ENCODE data around the gene EEPD1.

Gene EEPD1

DNA sequence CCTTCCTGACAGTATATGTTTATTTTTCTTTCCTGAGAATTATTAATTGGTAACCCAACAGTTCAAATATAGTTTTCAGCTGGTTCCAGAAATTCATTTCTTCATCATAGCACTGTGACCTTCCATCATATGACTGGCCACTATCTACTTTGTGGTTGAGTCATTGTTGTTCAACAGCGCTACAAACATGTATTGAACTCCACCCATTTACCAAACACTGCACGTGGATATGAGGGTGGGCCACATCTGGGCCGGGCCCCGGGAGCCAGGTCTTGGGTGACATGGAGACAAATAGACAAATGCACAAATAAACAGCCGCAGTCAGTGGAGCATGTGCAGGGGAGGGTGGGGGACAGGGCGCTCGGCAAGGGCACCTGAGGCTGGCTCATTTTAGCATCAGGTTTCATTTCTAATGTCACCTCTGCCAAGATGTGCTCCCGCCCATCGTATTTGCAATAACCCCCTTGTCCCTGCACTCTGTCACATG, 24.0 kb upstream of the EEPD1 start:
- Histone ChIP-seq H3K36me3 (ENCODE audit: control insufficient read depth in 2 of 2, insufficient read depth in 1 of 2, low read length in 2 of 2) (no peaks in the 10 kb centered on the region), H3K4me3 (ENCODE audit: low read depth, low read length) (no peak overlapping the region), H3K9me3 (ENCODE audit: control insufficient read depth, insufficient read depth, low read depth, low read length) (no peaks in the 10 kb centered on the region), H3K4me1 (ENCODE audit: control insufficient read depth, insufficient read depth, low read length) (no peaks in the 10 kb centered on the region; the same call in 1 of the 2 replicates), H3K27ac (ENCODE audit: extremely low read depth, low read depth, low read length) (peak overlapping the region; percentile 61)
- CTCF ChIA-PET, result interaction anchor here (0.6 to 1.2 kb wide), 17 partner anchors 9 to 553 kb away, joined by 3 to 9 read pairs (median 3); no protein-coding TSS in a partner anchor
- POLR2A ChIA-PET, result no interaction called here
- TF ChIP-seq KLF1 (tag by site-specific recombination; IDR thresholded peaks at IDR 0.05), result peak; percentile 87
- peak; percentile 43; the same call in 1 of the 2 replicates for TF ChIP-seq ZNF366 (tag by site-specific recombination; conservative IDR thresholded peaks at IDR 0.05)
- no peak for TF ChIP-seq ZNF121 (tag by site-specific recombination; IDR thresholded peaks at IDR 0.05)
- TF ChIP-seq, protein P1, sequence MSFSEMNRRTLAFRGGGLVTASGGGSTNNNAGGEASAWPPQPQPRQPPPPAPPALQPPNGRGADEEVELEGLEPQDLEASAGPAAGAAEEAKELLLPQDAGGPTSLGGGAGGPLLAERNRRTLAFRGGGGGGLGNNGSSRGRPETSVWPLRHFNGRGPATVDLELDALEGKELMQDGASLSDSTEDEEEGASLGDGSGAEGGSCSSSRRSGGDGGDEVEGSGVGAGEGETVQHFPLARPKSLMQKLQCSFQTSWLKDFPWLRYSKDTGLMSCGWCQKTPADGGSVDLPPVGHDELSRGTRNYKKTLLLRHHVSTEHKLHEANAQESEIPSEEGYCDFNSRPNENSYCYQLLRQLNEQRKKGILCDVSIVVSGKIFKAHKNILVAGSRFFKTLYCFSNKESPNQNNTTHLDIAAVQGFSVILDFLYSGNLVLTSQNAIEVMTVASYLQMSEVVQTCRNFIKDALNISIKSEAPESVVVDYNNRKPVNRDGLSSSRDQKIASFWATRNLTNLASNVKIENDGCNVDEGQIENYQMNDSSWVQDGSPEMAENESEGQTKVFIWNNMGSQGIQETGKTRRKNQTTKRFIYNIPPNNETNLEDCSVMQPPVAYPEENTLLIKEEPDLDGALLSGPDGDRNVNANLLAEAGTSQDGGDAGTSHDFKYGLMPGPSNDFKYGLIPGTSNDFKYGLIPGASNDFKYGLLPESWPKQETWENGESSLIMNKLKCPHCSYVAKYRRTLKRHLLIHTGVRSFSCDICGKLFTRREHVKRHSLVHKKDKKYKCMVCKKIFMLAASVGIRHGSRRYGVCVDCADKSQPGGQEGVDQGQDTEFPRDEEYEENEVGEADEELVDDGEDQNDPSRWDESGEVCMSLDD (tag by site-specific recombination; IDR thresholded peaks at IDR 0.05), result no peak
- TF ChIP-seq, protein P2, sequence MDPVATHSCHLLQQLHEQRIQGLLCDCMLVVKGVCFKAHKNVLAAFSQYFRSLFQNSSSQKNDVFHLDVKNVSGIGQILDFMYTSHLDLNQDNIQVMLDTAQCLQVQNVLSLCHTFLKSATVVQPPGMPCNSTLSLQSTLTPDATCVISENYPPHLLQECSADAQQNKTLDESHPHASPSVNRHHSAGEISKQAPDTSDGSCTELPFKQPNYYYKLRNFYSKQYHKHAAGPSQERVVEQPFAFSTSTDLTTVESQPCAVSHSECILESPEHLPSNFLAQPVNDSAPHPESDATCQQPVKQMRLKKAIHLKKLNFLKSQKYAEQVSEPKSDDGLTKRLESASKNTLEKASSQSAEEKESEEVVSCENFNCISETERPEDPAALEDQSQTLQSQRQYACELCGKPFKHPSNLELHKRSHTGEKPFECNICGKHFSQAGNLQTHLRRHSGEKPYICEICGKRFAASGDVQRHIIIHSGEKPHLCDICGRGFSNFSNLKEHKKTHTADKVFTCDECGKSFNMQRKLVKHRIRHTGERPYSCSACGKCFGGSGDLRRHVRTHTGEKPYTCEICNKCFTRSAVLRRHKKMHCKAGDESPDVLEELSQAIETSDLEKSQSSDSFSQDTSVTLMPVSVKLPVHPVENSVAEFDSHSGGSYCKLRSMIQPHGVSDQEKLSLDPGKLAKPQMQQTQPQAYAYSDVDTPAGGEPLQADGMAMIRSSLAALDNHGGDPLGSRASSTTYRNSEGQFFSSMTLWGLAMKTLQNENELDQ (tag by site-specific recombination; IDR thresholded peaks at IDR 0.05; ENCODE audit: low read depth), result no peak
- TF ChIP-seq ZNF10 (tag by site-specific recombination; IDR thresholded peaks at IDR 0.05), result no peak
- 0 out of 2 replicates have a peak, but pooled peaks have one; percentile 25 for TF ChIP-seq SP2 (tag by site-specific recombination; IDR thresholded peaks at IDR 0.05)
- TF ChIP-seq, protein P3, sequence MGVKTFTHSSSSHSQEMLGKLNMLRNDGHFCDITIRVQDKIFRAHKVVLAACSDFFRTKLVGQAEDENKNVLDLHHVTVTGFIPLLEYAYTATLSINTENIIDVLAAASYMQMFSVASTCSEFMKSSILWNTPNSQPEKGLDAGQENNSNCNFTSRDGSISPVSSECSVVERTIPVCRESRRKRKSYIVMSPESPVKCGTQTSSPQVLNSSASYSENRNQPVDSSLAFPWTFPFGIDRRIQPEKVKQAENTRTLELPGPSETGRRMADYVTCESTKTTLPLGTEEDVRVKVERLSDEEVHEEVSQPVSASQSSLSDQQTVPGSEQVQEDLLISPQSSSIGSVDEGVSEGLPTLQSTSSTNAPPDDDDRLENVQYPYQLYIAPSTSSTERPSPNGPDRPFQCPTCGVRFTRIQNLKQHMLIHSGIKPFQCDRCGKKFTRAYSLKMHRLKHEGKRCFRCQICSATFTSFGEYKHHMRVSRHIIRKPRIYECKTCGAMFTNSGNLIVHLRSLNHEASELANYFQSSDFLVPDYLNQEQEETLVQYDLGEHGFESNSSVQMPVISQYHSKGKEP (tag by site-specific recombination; IDR thresholded peaks at IDR 0.05), result no peak
- TF ChIP-seq ELK4 (IDR thresholded peaks at IDR 0.05; ENCODE audit: borderline replicate concordance, low read depth, low read length), result no peak
- peak; percentile 28; the same call in 1 of the 2 replicates for TF ChIP-seq GLIS1 (tag by site-specific recombination; IDR thresholded peaks at IDR 0.05)
- TF ChIP-seq HOXA7 (CRISPR knock-in tag; IDR thresholded peaks at IDR 0.05; ENCODE audit: borderline replicate concordance), result no peak
- TF ChIP-seq, protein P4, sequence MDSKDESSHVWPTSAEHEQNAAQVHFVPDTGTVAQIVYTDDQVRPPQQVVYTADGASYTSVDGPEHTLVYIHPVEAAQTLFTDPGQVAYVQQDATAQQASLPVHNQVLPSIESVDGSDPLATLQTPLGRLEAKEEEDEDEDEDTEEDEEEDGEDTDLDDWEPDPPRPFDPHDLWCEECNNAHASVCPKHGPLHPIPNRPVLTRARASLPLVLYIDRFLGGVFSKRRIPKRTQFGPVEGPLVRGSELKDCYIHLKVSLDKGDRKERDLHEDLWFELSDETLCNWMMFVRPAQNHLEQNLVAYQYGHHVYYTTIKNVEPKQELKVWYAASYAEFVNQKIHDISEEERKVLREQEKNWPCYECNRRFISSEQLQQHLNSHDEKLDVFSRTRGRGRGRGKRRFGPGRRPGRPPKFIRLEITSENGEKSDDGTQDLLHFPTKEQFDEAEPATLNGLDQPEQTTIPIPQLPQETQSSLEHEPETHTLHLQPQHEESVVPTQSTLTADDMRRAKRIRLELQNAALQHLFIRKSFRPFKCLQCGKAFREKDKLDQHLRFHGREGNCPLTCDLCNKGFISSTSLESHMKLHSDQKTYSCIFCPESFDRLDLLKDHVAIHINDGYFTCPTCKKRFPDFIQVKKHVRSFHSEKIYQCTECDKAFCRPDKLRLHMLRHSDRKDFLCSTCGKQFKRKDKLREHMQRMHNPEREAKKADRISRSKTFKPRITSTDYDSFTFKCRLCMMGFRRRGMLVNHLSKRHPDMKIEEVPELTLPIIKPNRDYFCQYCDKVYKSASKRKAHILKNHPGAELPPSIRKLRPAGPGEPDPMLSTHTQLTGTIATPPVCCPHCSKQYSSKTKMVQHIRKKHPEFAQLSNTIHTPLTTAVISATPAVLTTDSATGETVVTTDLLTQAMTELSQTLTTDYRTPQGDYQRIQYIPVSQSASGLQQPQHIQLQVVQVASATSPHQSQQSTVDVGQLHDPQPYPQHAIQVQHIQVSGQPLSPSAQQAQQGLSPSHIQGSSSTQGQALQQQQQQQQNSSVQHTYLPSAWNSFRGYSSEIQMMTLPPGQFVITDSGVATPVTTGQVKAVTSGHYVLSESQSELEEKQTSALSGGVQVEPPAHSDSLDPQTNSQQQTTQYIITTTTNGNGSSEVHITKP (tag by site-specific recombination; IDR thresholded peaks at IDR 0.05), result peak; percentile 70
- TF ChIP-seq, protein P5, sequence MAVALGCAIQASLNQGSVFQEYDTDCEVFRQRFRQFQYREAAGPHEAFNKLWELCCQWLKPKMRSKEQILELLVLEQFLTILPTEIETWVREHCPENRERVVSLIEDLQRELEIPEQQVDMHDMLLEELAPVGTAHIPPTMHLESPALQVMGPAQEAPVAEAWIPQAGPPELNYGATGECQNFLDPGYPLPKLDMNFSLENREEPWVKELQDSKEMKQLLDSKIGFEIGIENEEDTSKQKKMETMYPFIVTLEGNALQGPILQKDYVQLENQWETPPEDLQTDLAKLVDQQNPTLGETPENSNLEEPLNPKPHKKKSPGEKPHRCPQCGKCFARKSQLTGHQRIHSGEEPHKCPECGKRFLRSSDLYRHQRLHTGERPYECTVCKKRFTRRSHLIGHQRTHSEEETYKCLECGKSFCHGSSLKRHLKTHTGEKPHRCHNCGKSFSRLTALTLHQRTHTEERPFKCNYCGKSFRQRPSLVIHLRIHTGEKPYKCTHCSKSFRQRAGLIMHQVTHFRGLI (tag by site-specific recombination; IDR thresholded peaks at IDR 0.05), result 0 out of 2 replicates have a peak, but pooled peaks have one; percentile 9
- TF ChIP-seq SCRT2 (tag by site-specific recombination; IDR thresholded peaks at IDR 0.05), result peak; percentile 70
- TF ChIP-seq ZBTB8A (tag by site-specific recombination; IDR thresholded peaks at IDR 0.05), result 0 out of 2 replicates have a peak, but pooled peaks have one; percentile 3
- TF ChIP-seq ZNF114 (tag by site-specific recombination; IDR thresholded peaks at IDR 0.05), result no peak
- peak; percentile 72 for TF ChIP-seq ZBTB20 (tag by site-specific recombination; IDR thresholded peaks at IDR 0.05)
- TF ChIP-seq PATZ1 (tag by site-specific recombination; IDR thresholded peaks at IDR 0.05), result peak; percentile 35; the same call in 1 of the 2 replicates
- TF ChIP-seq ZNF585B (tag by site-specific recombination; IDR thresholded peaks at IDR 0.05), result no peak
- 0 out of 2 replicates have a peak, but pooled peaks have one; percentile 31 for TF ChIP-seq ZNF629 (tag by site-specific recombination; IDR thresholded peaks at IDR 0.05)
- TF ChIP-seq ZNF184 (tag by site-specific recombination; IDR thresholded peaks at IDR 0.05), result no peak
- TF ChIP-seq ZNF473 (tag by site-specific recombination; IDR thresholded peaks at IDR 0.05), result no peak
- no peak for TF ChIP-seq ZNF341 (tag by site-specific recombination; IDR thresholded peaks at IDR 0.05; ENCODE audit: low read depth)
